ENCODE results near the gene CCDC39. TPM values are rescaled to one million over a fixed set of nuclear protein-coding genes. Genes with fewer than 3 reads are reported as not detected.

CCDC39 gene
- total and polyA plus RNA-seq, 2 of the 4 experiments (the other 2 are of a cell fraction): not detected

GRCh38 chr3:180619723-180620122, 59.6 kb downstream of the CCDC39 start:
- Histone ChIP-seq H2AFZ (replicated peaks; ENCODE audit: low read length, poor library complexity) (no peak overlapping the region), H3K4me2 (ENCODE audit: low read depth, low read length) (no peak overlapping the region), H3K79me1 (ENCODE audit: low read depth in 1 of 2, low read length in 2 of 2) (no peaks in the 10 kb centered on the region; a peak in 1 of 4 replicates), H3K9ac (ENCODE audit: low read depth, low read length) (no peak overlapping the region), H2AK9ac (replicated peaks; ENCODE audit: low read depth, low read length, poor library complexity) (no peak overlapping the region), H3K4me3 (ENCODE audit: insufficient read depth, low read depth, low read length) (no peak overlapping the region), H3K18ac (ENCODE audit: low read depth, low read length) (no peak overlapping the region), H3K14ac (replicated peaks; ENCODE audit: low read depth, low read length) (no peak overlapping the region), H3K4me1 (ENCODE audit: control insufficient read depth, insufficient read depth, low read length) (no peaks in the 10 kb centered on the region), H3K9me3 (ENCODE audit: control insufficient read depth, insufficient read depth, low read length) (no peaks in the 10 kb centered on the region), H4K91ac (ENCODE audit: insufficient read depth, low read depth, low read length) (no peak overlapping the region), H2BK20ac (ENCODE audit: low read depth, low read length) (no peak overlapping the region), H3K36me3 (ENCODE audit: control insufficient read depth, insufficient read depth, low read length) (no peaks in the 10 kb centered on the region), H3K23ac (ENCODE audit: low read depth, low read length) (no peak overlapping the region), H3K27ac (ENCODE audit: insufficient read depth, low read length) (no peak overlapping the region), H2AK5ac (ENCODE audit: low read depth, low read length) (no peak overlapping the region), H2BK5ac (ENCODE audit: low read depth, low read length, poor library complexity, severe bottlenecking) (no peak overlapping the region), H3K9me1 (ENCODE audit: insufficient read depth, low read length) (no peaks in the 10 kb centered on the region), H2BK15ac (ENCODE audit: low read depth, low read length) (no peak overlapping the region), H4K20me1 (ENCODE audit: insufficient read depth, low read length) (no peaks in the 10 kb centered on the region), H2BK120ac (ENCODE audit: low read depth, low read length) (no peak overlapping the region), H3K56ac (ENCODE audit: extremely low read depth, insufficient read depth, low read length) (no peak overlapping the region), H3K4ac (ENCODE audit: low read depth, low read length) (no peak overlapping the region), H4K5ac (ENCODE audit: low read depth, low read length) (no peak overlapping the region), H4K8ac (ENCODE audit: low read depth in 2 of 2, low read length in 2 of 2) (no peak overlapping the region), H3K27me3 (ENCODE audit: control insufficient read depth, insufficient read depth, low read length) (no peaks in the 10 kb centered on the region)
- POLR2A ChIA-PET (ENCODE audit: unreplicated experiment): no interaction called here
- WGBS, 2 experiments (ENCODE audit: extremely low coverage in 2 of 2, insufficient read length in 1 of 2): no CpG with 5 or more reads among the region's 2 CpGs
- dilution Hi-C loops (cut with HindIII; ENCODE audit: low sequenced_read_pairs, unreplicated experiment): no loop called here
- CTCF ChIA-PET: no interaction called here
- ATAC-seq (ENCODE audit: low read depth) (no peak), DNase-seq (no peak)
- in situ Hi-C loops (cut with MboI; ENCODE audit: low sequenced_read_pairs): loop anchor here (25.0 kb wide), 1 partner anchor 807 kb away; no protein-coding TSS in a partner anchor
- intact Hi-C loops (cut with micrococcal nuclease): loop anchor here (10.0 kb wide), 1 partner anchor 355 kb away; no protein-coding TSS in a partner anchor
- TF ChIP-seq MAZ (IDR thresholded peaks at IDR 0.05; ENCODE audit: borderline replicate concordance, low read depth, low read length): no peak
- no peak for TF ChIP-seq MXI1 (IDR thresholded peaks at IDR 0.05; ENCODE audit: borderline replicate concordance, low read depth, low read length)
- no peak for TF ChIP-seq BHLHE40 (IDR thresholded peaks at IDR 0.05; ENCODE audit: low read depth, low read length)
- no peak for TF ChIP-seq RCOR1 (IDR thresholded peaks at IDR 0.05; ENCODE audit: insufficient replicate concordance, low read length)
- TF ChIP-seq MAFK (IDR thresholded peaks at IDR 0.05; ENCODE audit: low read depth, low read length): no peak
- no peak for TF ChIP-seq USF2 (IDR thresholded peaks at IDR 0.05; ENCODE audit: low read depth, low read length)
- no peak for TF ChIP-seq CTCF (conservative IDR thresholded peaks at IDR 0.05; ENCODE audit: low read depth, low read length)
- TF ChIP-seq ELK1 (IDR thresholded peaks at IDR 0.05; ENCODE audit: borderline replicate concordance, low read depth, low read length): no peak
- TF ChIP-seq RAD21 (IDR thresholded peaks at IDR 0.05; ENCODE audit: low read length): no peak
- TF ChIP-seq NFE2L2 (IDR thresholded peaks at IDR 0.05; ENCODE audit: low read depth, low read length): no peak
- no TSS peak for BruUV-seq (replicated peaks)
